Measurements from ENCODE around the gene ADAMTSL3. TPM values are rescaled to one million over a fixed set of nuclear protein-coding genes. Genes with fewer than 3 reads are reported as not detected.

ADAMTSL3 gene
- total and polyA plus RNA-seq, 2 of the 4 experiments (the other 2 are of a cell fraction), result under 0.01 to 0.02 TPM

DNA sequence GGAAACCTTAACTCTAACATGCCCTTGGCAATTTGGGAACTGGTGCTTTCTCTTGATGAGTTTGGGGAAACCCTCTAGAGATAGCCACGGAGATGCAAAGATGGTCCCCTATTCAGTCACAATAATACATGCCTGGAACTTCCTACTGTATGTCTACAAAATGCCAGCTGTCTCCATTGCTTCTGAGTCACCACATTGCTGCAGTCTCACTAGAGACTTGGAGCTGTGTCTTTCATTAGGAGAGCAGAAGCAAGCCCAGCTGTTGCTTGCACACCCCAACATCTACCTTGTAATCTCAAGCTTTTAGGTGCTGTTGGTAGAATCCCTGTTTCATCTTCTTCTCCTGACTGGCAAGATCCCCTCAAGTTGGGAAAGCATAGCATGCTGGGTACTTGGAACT is 261.0 kb downstream of the ADAMTSL3 start:
- Histone ChIP-seq H3K27me3 (ENCODE audit: control insufficient read depth, insufficient read depth, low read length) (no peaks in the 10 kb centered on the region), H2AFZ (replicated peaks; ENCODE audit: low read length, poor library complexity) (no peak overlapping the region), H3K4ac (ENCODE audit: low read depth, low read length) (no peak overlapping the region), H3K9me1 (ENCODE audit: insufficient read depth, low read length) (no peaks in the 10 kb centered on the region), H4K91ac (ENCODE audit: insufficient read depth, low read depth, low read length) (no peak overlapping the region), H2BK5ac (ENCODE audit: low read depth, low read length, poor library complexity, severe bottlenecking) (no peak overlapping the region), H3K23ac (ENCODE audit: low read depth, low read length) (no peak overlapping the region), H4K20me1 (ENCODE audit: insufficient read depth, low read length) (no peaks in the 10 kb centered on the region), H2AK9ac (replicated peaks; ENCODE audit: low read depth, low read length, poor library complexity) (no peak overlapping the region), H3K56ac (ENCODE audit: extremely low read depth, insufficient read depth, low read length) (no peak overlapping the region), H2AK5ac (ENCODE audit: low read depth, low read length) (no peak overlapping the region), H3K9ac (ENCODE audit: low read depth, low read length) (no peak overlapping the region), H3K4me1 (ENCODE audit: control insufficient read depth, insufficient read depth, low read length) (no peaks in the 10 kb centered on the region), H3K9me3 (ENCODE audit: control insufficient read depth, insufficient read depth, low read length) (no peaks in the 10 kb centered on the region; the same call in 1 of the 2 replicates), H3K27ac (ENCODE audit: insufficient read depth, low read length) (no peak overlapping the region), H2BK120ac (ENCODE audit: low read depth, low read length) (no peak overlapping the region), H4K8ac (ENCODE audit: low read depth in 2 of 2, low read length in 2 of 2) (no peak overlapping the region), H3K18ac (ENCODE audit: low read depth, low read length) (no peak overlapping the region), H4K5ac (ENCODE audit: low read depth, low read length) (no peak overlapping the region), H3K4me2 (ENCODE audit: low read depth, low read length) (no peak overlapping the region), H2BK15ac (ENCODE audit: low read depth, low read length) (no peak overlapping the region), H3K14ac (replicated peaks; ENCODE audit: low read depth, low read length) (no peak overlapping the region), H2BK20ac (ENCODE audit: low read depth, low read length) (no peak overlapping the region), H3K79me1 (ENCODE audit: low read depth in 1 of 2, low read length in 2 of 2) (no peaks in the 10 kb centered on the region), H3K4me3 (ENCODE audit: insufficient read depth, low read depth, low read length) (no peak overlapping the region), H3K36me3 (ENCODE audit: control insufficient read depth, insufficient read depth, low read length) (no peaks in the 10 kb centered on the region)
- intact Hi-C loops (cut with micrococcal nuclease), result no loop called here
- no CpG with 5 or more reads among the region's 1 CpG for WGBS, 2 experiments (ENCODE audit: extremely low coverage in 2 of 2, insufficient read length in 1 of 2)
- ATAC-seq (ENCODE audit: low read depth) (no peak), DNase-seq (no peak)
- in situ Hi-C loops (cut with MboI; ENCODE audit: low sequenced_read_pairs), result no loop called here
- no TSS peak for BruUV-seq (replicated peaks)
- TF ChIP-seq, protein P1, sequence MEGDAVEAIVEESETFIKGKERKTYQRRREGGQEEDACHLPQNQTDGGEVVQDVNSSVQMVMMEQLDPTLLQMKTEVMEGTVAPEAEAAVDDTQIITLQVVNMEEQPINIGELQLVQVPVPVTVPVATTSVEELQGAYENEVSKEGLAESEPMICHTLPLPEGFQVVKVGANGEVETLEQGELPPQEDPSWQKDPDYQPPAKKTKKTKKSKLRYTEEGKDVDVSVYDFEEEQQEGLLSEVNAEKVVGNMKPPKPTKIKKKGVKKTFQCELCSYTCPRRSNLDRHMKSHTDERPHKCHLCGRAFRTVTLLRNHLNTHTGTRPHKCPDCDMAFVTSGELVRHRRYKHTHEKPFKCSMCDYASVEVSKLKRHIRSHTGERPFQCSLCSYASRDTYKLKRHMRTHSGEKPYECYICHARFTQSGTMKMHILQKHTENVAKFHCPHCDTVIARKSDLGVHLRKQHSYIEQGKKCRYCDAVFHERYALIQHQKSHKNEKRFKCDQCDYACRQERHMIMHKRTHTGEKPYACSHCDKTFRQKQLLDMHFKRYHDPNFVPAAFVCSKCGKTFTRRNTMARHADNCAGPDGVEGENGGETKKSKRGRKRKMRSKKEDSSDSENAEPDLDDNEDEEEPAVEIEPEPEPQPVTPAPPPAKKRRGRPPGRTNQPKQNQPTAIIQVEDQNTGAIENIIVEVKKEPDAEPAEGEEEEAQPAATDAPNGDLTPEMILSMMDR (conservative IDR thresholded peaks at IDR 0.05; ENCODE audit: low read depth, low read length), result no peak
- TF ChIP-seq RAD21 (IDR thresholded peaks at IDR 0.05; ENCODE audit: low read length) (no peak), RFX5 (IDR thresholded peaks at IDR 0.05; ENCODE audit: low read depth, low read length) (no peak), CHD1 (IDR thresholded peaks at IDR 0.05; ENCODE audit: low read depth, low read length) (no peak), NFE2L2 (IDR thresholded peaks at IDR 0.05; ENCODE audit: low read depth, low read length) (no peak), RCOR1 (IDR thresholded peaks at IDR 0.05; ENCODE audit: insufficient replicate concordance, low read length) (no peak), MAFK (IDR thresholded peaks at IDR 0.05; ENCODE audit: low read depth, low read length) (no peak), SMC3 (IDR thresholded peaks at IDR 0.05; ENCODE audit: low read depth, low read length) (no peak), FOS (IDR thresholded peaks at IDR 0.05; ENCODE audit: low read depth, low read length) (no peak), POLR2A (IDR thresholded peaks at IDR 0.05; ENCODE audit: low read depth, low read length) (no peak), BHLHE40 (IDR thresholded peaks at IDR 0.05; ENCODE audit: low read depth, low read length) (no peak)
- TF ChIP-seq, protein P2, sequence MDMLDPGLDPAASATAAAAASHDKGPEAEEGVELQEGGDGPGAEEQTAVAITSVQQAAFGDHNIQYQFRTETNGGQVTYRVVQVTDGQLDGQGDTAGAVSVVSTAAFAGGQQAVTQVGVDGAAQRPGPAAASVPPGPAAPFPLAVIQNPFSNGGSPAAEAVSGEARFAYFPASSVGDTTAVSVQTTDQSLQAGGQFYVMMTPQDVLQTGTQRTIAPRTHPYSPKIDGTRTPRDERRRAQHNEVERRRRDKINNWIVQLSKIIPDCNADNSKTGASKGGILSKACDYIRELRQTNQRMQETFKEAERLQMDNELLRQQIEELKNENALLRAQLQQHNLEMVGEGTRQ (IDR thresholded peaks at IDR 0.05; ENCODE audit: low read depth, low read length), result no peak
- TF ChIP-seq, protein P3, sequence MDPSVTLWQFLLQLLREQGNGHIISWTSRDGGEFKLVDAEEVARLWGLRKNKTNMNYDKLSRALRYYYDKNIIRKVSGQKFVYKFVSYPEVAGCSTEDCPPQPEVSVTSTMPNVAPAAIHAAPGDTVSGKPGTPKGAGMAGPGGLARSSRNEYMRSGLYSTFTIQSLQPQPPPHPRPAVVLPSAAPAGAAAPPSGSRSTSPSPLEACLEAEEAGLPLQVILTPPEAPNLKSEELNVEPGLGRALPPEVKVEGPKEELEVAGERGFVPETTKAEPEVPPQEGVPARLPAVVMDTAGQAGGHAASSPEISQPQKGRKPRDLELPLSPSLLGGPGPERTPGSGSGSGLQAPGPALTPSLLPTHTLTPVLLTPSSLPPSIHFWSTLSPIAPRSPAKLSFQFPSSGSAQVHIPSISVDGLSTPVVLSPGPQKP (IDR thresholded peaks at IDR 0.05; ENCODE audit: borderline replicate concordance, low read depth, low read length), result no peak
- ChIA-PET CTCF (no interaction called here), POLR2A (ENCODE audit: unreplicated experiment) (no interaction called here)
- dilution Hi-C loops (cut with HindIII; ENCODE audit: low sequenced_read_pairs, unreplicated experiment), result no loop called here
